GM19467 (cell line): ENCODE measurements around the gene CCL7.

Experiments
- ATAC-seq: cut with Tn5 transposase; IDR thresholded peaks from one replicate; pipeline ENCODE4 v1.9.1; 2021; ENCODE audit warnings: mild to moderate bottlenecking, moderate library complexity; ENCODE audit not compliant: unreplicated experiment

CCL7 gene

DNA sequence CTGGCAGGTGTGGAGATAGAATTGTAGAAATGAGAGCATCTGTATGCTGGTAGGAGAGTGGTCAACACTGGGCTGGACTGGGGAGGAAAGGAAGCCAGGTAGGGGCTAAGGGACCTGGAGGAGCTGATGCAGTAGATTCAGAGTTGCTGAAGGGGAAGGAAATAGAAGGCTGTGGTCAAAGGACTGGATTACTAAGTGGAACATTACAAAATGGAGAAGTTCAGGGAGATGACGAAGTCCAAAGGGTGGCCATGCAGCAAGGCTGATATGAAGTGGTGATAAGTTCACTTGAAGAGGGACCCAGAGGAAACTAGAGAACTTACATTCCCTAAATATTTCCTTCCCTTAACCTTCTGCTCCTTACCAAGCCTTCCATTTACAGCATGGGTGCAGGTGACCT, 23.6 kb upstream of the CCL7 start:
- ATAC-seq: no peak

- ATAC-seq: no peak
Measured at GRCh38 chr17:34246881-34247280, 23.1 kb upstream of the CCL7 start.

- no peak for ATAC-seq
Measured at GRCh38 chr17:34248511-34249024, 21.5 kb upstream of the CCL7 start.

DNA sequence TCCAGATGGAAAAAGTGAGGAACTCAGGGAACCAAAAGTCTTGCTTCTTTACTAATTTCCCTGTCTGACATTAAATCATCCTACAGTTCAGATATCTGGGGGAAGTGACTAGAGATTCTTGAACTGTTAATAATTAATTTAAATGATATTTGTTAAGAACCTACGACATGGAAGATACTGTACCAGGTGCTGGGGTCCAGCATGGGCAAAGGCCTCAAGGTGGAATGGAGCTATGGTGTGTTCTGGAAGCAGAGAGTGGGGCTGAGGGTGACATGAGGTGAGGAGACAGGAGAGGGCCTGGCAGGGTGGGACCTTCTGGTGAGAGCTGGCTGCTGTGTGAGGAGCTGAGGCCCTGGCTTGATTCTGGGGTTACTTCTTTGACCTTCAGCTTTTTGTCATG, 21.0 kb upstream of the CCL7 start:
- ATAC-seq: no peak

- ATAC-seq: no peak
Measured at GRCh38 chr17:34249478-34249877, 20.5 kb upstream of the CCL7 start.

- no peak for ATAC-seq
Measured at GRCh38 chr17:34251186-34251585, 18.8 kb upstream of the CCL7 start.

- ATAC-seq: no peak
Measured at GRCh38 chr17:34252095-34252443, 18.0 kb upstream of the CCL7 start.

GRCh38 chr17:34252444-34253138, 17.4 kb upstream of the CCL7 start:
- no peak for ATAC-seq

- no peak for ATAC-seq
Measured at GRCh38 chr17:34253139-34253525, 16.9 kb upstream of the CCL7 start.

DNA sequence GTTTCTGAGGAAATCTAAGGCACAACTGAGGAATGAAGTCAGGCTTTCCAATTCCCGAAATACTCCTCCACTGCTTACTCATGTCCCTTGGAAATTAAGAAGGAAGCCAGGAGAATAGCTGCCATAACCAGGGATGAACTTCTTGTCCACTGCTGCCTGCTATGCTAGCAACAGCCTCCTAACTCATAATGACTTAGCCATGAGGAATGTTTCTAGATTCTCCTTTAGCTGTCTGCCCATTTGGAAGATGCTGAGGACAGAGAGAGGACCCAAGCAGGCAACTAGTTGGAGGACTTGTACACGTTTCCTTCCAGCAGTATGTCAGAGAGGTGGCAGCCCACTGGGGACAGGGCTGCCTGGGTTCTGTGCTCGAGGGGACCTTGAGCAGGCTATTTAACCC, 15.9 kb upstream of the CCL7 start:
- no peak for ATAC-seq

- ATAC-seq: no peak
Measured at GRCh38 chr17:34254651-34255380, 15.2 kb upstream of the CCL7 start, which contains the start of gene CCL2. Gene CCL2, plus strand, starts transcription at chr17:34255285. Its CDS starts 65 bp downstream, at chr17:34255350.

DNA sequence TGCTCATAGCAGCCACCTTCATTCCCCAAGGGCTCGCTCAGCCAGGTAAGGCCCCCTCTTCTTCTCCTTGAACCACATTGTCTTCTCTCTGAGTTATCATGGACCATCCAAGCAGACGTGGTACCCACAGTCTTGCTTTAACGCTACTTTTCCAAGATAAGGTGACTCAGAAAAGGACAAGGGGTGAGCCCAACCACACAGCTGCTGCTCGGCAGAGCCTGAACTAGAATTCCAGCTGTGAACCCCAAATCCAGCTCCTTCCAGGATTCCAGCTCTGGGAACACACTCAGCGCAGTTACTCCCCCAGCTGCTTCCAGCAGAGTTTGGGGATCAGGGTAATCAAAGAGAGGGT, 14.7 kb upstream of the CCL7 start:
- no peak for ATAC-seq

DNA sequence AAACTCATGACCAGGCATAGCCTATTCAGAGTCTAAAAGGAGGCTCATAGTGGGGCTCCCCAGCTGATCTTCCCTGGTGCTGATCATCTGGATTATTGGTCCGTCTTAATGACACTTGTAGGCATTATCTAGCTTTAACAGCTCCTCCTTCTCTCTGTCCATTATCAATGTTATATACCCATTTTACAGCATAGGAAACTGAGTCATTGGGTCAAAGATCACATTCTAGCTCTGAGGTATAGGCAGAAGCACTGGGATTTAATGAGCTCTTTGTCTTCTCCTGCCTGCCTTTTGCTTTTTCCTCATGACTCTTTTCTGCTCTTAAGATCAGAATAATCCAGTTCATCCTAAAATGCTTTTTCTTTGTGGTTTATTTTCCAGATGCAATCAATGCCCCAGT, 14.2 kb upstream of the CCL7 start:
- ATAC-seq: no peak

- no peak for ATAC-seq
Measured at GRCh38 chr17:34257299-34257985, 12.6 kb upstream of the CCL7 start.

- no peak for ATAC-seq
Measured at GRCh38 chr17:34257986-34258326, 12.1 kb upstream of the CCL7 start.

- ATAC-seq: no peak
Measured at GRCh38 chr17:34259146-34259545, 10.9 kb upstream of the CCL7 start.

GRCh38 chr17:34260861-34261260, 9.2 kb upstream of the CCL7 start:
- no peak for ATAC-seq

GRCh38 chr17:34261568-34262337, 8.3 kb upstream of the CCL7 start:
- ATAC-seq: no peak

- ATAC-seq: no peak
Measured at GRCh38 chr17:34265711-34266110, 4.3 kb upstream of the CCL7 start.

- ATAC-seq: no peak
Measured at GRCh38 chr17:34275881-34276280, 5.9 kb downstream of the CCL7 start.

DNA sequence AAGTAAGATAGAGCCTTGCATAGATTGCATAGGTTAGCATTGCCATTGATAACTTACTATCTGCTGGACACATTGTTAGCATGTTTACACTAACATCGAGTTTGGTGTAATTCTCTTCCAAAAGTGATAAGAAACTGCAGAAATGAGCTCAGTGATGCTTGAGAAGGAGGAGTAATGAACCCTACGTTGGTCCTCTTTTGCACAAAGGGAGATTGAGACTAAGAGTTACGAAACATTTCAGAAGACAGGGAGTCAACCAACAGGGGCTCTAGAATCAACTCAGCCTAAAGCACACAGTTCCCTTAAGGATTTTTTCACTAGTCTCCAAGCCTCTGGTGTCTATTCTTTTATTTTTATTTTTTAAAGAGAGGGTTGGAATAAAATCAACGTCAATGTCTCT, 6.8 kb downstream of the CCL7 start:
- ATAC-seq: no peak
